ENCODE results near the gene SIGLEC15.
"Not testable (repeated sequence)": the region's sequence is repeated elsewhere in the genome, so short reads cannot be mapped to it uniquely, and the experiment has no call there.

DNA sequence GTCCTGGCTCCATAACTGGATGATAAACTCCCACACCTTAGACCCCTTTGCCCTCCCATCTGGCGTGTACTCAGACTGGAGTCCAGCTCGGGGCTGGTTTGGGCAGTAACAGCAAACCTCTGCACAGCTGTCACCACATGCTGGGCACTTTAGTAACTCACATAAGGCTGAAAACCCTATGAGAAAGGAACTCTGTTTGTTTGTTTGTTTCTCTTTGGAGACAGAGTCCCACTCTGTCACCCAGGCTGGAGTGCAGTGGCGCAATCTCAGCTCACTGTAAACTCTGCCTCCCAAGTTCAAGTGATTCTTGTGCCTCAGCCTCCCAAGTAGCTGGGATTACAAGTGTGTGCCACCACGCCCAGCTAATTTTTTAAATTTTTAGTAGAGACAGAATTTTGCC, 1.2 kb downstream of the SIGLEC15 start:
- TF ChIP-seq, protein P1, sequence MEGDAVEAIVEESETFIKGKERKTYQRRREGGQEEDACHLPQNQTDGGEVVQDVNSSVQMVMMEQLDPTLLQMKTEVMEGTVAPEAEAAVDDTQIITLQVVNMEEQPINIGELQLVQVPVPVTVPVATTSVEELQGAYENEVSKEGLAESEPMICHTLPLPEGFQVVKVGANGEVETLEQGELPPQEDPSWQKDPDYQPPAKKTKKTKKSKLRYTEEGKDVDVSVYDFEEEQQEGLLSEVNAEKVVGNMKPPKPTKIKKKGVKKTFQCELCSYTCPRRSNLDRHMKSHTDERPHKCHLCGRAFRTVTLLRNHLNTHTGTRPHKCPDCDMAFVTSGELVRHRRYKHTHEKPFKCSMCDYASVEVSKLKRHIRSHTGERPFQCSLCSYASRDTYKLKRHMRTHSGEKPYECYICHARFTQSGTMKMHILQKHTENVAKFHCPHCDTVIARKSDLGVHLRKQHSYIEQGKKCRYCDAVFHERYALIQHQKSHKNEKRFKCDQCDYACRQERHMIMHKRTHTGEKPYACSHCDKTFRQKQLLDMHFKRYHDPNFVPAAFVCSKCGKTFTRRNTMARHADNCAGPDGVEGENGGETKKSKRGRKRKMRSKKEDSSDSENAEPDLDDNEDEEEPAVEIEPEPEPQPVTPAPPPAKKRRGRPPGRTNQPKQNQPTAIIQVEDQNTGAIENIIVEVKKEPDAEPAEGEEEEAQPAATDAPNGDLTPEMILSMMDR (IDR thresholded peaks at IDR 0.05; ENCODE audit: insufficient read depth, low read length, poor library complexity, severe bottlenecking): not testable (repeated sequence)
- TF ChIP-seq EZH2phosphoT487 (conservative IDR thresholded peaks at IDR 0.05; ENCODE audit: low read length): not testable (repeated sequence)

Data from SU-DHL-6 (cell line).